Subcutaneous abdominal adipose tissue (tissue), 5 donors: Measurements from ENCODE around the gene TBC1D2.

ENCODE experiments used
- H3K27ac ChIP-seq: one replicate; pipeline ENCODE4 v1.7.0; 2013; ENCODE audit warnings: low read depth, mild to moderate bottlenecking, inconsistent platforms, low read length, moderate library complexity
- H3K27me3 ChIP-seq, 5 donors: one replicate each; pipeline ENCODE4 v1.7.0; 2013; ENCODE audit warnings: low read length in 5 of 5, inconsistent platforms in 1 of 5; ENCODE audit not compliant: control insufficient read depth in 5 of 5, insufficient read depth in 4 of 5
- H3K36me3 ChIP-seq, 5 donors: one replicate each; pipeline ENCODE4 v1.7.0; 2013; ENCODE audit warnings: low read length in 5 of 5; ENCODE audit not compliant: control insufficient read depth in 5 of 5, insufficient read depth in 5 of 5
- H3K4me1 ChIP-seq, 5 donors: one replicate each; pipeline ENCODE4 v1.7.0; 2013; ENCODE audit warnings: low read length in 5 of 5, mild to moderate bottlenecking in 3 of 5, moderate library complexity in 1 of 5; ENCODE audit not compliant: control insufficient read depth in 5 of 5, insufficient read depth in 5 of 5
- H3K4me3 ChIP-seq, 5 donors: one replicate each; pipeline ENCODE4 v1.7.0; 2013; ENCODE audit warnings: low read length in 5 of 5, low read depth in 1 of 5
- H3K9ac ChIP-seq, 5 donors: one replicate each; pipeline ENCODE4 v1.7.0; 2013; ENCODE audit warnings: low read length in 5 of 5, mild to moderate bottlenecking in 4 of 5, moderate library complexity in 3 of 5
- H3K9me3 ChIP-seq, 5 donors: one replicate each; pipeline ENCODE4 v1.7.0; 2013; ENCODE audit warnings: low read length in 5 of 5; ENCODE audit not compliant: control insufficient read depth in 5 of 5
- donor health status: healthy.
- donor health status: healthy.
- donor health status: healthy.
- donor health status: healthy.
- donor health status: healthy.

Gene TBC1D2

GRCh38 chr9:98260635-98261034 is 5.2 kb upstream of the TBC1D2 start:
- Histone ChIP-seq H3K4me1 (peaks cover 0 to 10% (median 8%) of the 10 kb centered on the region in 5 donors), H3K27me3 (no peaks in the 10 kb centered on the region), H3K27ac (no peak overlapping the region), H3K4me3 (no peak overlapping the region), H3K9ac (no peak overlapping the region), H3K36me3 (no peaks in the 10 kb centered on the region), H3K9me3 (no peaks in the 10 kb centered on the region)

- no peak overlapping the region for H3K27ac ChIP-seq
- peaks cover 1 to 17% (median 13%) of the 10 kb centered on the region in 5 donors for H3K4me1 ChIP-seq
Measured at GRCh38 chr9:98259791-98260190, 4.3 kb upstream of the TBC1D2 start.

GRCh38 chr9:98256756-98257155 is 1.3 kb upstream of the TBC1D2 start:
- Histone ChIP-seq H3K4me1 (peaks cover 3 to 32% (median 17%) of the 10 kb centered on the region in 5 donors), H3K27ac (peak overlapping the region; percentile 95), H3K36me3 (no peaks in the 10 kb centered on the region), H3K27me3 (no peaks in the 10 kb centered on the region), H3K9ac (peak overlapping the region; percentile 44 to 90 (median 87)), H3K4me3 (peak overlapping the region; percentile 77 to 94 (median 86)), H3K9me3 (no peaks in the 10 kb centered on the region)

More at GRCh38 chr9:98259791-98260190, 4.3 kb upstream of the TBC1D2 start:
- Histone ChIP-seq H3K36me3 (no peaks in the 10 kb centered on the region), H3K9me3 (no peaks in the 10 kb centered on the region), H3K27me3 (no peaks in the 10 kb centered on the region), H3K4me3 (no peak overlapping the region), H3K9ac (no peak overlapping the region)

- Histone ChIP-seq H3K4me1 (peaks cover 3 to 32% (median 17%) of the 10 kb centered on the region in 5 donors), H3K9ac (peak overlapping the region; percentile 35 to 90 (median 86)), H3K36me3 (peaks cover 0 to 2% (median 0%) of the 10 kb centered on the region in 5 donors), H3K9me3 (no peaks in the 10 kb centered on the region), H3K4me3 (peak overlapping the region; percentile 77 to 94 (median 87)), H3K27ac (peak overlapping the region; percentile 95), H3K27me3 (no peaks in the 10 kb centered on the region)
Measured at GRCh38 chr9:98255061-98255577, 330 bp downstream of the TBC1D2 start.

- Histone ChIP-seq H3K9ac (peak overlapping the region; percentile 35 to 90 (median 86)), H3K4me1 (peaks cover 3 to 32% (median 17%) of the 10 kb centered on the region in 5 donors), H3K9me3 (no peaks in the 10 kb centered on the region), H3K4me3 (peak overlapping the region; percentile 77 to 94 (median 87)), H3K36me3 (peaks cover 0 to 3% (median 0%) of the 10 kb centered on the region in 5 donors), H3K27ac (peak overlapping the region; percentile 95), H3K27me3 (no peaks in the 10 kb centered on the region)
Measured at GRCh38 chr9:98254228-98255060, 1.0 kb downstream of the TBC1D2 start.

- Histone ChIP-seq H3K4me1 (peaks cover 5 to 38% (median 22%) of the 10 kb centered on the region in 5 donors), H3K4me3 (peak overlapping the region in 1 of 5 donors; percentile 1), H3K9ac (no peak overlapping the region), H3K27me3 (no peaks in the 10 kb centered on the region), H3K9me3 (no peaks in the 10 kb centered on the region), H3K27ac (no peak overlapping the region), H3K36me3 (peaks cover 0 to 3% (median 0%) of the 10 kb centered on the region in 5 donors)
Measured at GRCh38 chr9:98253565-98253964, 1.9 kb downstream of the TBC1D2 start.

GRCh38 chr9:98251551-98251950 is 3.9 kb downstream of the TBC1D2 start:
- Histone ChIP-seq H3K27me3 (no peaks in the 10 kb centered on the region), H3K36me3 (peaks cover 0 to 3% (median 0%) of the 10 kb centered on the region in 5 donors), H3K4me3 (no peak overlapping the region), H3K27ac (no peak overlapping the region), H3K9ac (no peak overlapping the region), H3K9me3 (no peaks in the 10 kb centered on the region), H3K4me1 (peaks cover 5 to 40% (median 23%) of the 10 kb centered on the region in 5 donors)

- peak overlapping the region; percentile 26 for H3K27ac ChIP-seq
- H3K36me3 ChIP-seq: peaks cover 0 to 3% (median 0%) of the 10 kb centered on the region in 5 donors
- H3K9ac ChIP-seq: no peak overlapping the region
- H3K9me3 ChIP-seq: no peaks in the 10 kb centered on the region
- H3K4me3 ChIP-seq: no peak overlapping the region
- peaks cover 4 to 27% (median 14%) of the 10 kb centered on the region in 5 donors for H3K4me1 ChIP-seq
- no peaks in the 10 kb centered on the region for H3K27me3 ChIP-seq
Measured at GRCh38 chr9:98249771-98250170, 5.7 kb downstream of the TBC1D2 start.

- H3K4me1 ChIP-seq: peaks cover 2 to 20% (median 12%) of the 10 kb centered on the region in 5 donors
- peak overlapping the region; percentile 21 for H3K27ac ChIP-seq
- no peak overlapping the region for H3K4me3 ChIP-seq
- no peaks in the 10 kb centered on the region for H3K27me3 ChIP-seq
- H3K9me3 ChIP-seq: no peaks in the 10 kb centered on the region
- H3K36me3 ChIP-seq: peaks cover 0 to 3% (median 1%) of the 10 kb centered on the region in 5 donors
- peak overlapping the region in 1 of 5 donors; percentile 31 for H3K9ac ChIP-seq
Measured at GRCh38 chr9:98248737-98249474, 6.5 kb downstream of the TBC1D2 start.
